ENCODE data around the gene YWHAE. TPM values are rescaled to one million over a fixed set of nuclear protein-coding genes. Genes with fewer than 3 reads are reported as not detected.

YWHAE gene
- total and polyA plus RNA-seq, 10 of the 15 experiments (the other 5 are each of a cell fraction or from before 2014, with no cell fraction given) = 189 to 651 (median 469) TPM

DNA sequence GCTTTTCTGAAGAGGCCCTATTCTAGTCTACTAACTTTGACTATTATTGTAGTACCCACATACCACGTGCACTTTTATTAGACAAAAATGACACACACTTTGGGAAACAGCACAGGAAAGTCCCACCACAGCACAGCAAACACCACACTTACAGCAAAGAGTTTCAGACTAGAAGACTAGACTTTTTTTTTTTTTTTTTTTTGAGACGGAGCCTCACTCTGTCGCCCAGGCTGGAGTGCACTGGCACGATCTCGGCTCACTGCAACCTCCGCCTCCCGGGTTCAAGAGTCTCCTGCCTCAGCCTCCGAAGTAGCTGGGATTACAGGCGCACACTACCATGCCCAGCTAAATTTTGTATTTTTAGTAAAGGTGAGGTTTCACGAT lies 20.1 kb downstream of the YWHAE start (continued):
- TF ChIP-seq, protein P1, sequence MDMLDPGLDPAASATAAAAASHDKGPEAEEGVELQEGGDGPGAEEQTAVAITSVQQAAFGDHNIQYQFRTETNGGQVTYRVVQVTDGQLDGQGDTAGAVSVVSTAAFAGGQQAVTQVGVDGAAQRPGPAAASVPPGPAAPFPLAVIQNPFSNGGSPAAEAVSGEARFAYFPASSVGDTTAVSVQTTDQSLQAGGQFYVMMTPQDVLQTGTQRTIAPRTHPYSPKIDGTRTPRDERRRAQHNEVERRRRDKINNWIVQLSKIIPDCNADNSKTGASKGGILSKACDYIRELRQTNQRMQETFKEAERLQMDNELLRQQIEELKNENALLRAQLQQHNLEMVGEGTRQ (IDR thresholded peaks at IDR 0.05; ENCODE audit: borderline replicate concordance, low read depth, low read length) = peak; percentile 21; the same call in 1 of the 2 replicates
- TF ChIP-seq ZNF384 (IDR thresholded peaks at IDR 0.05; ENCODE audit: borderline replicate concordance, low read depth, low read length) = peak; percentile 90
- TF ChIP-seq SMC3 (IDR thresholded peaks at IDR 0.05; ENCODE audit: borderline replicate concordance, low read length) = no peak; the same call in 1 of the 2 replicates
- TF ChIP-seq EED (IDR thresholded peaks at IDR 0.05; ENCODE audit: low read depth) = 0 out of 2 replicates have a peak, but pooled peaks have one; percentile 14
- peak; percentile 76 for TF ChIP-seq ATF7 (IDR thresholded peaks at IDR 0.05; ENCODE audit: low read depth)
- TF ChIP-seq NBN (IDR thresholded peaks at IDR 0.05) = peak; percentile 78
- TF ChIP-seq WRNIP1 (IDR thresholded peaks at IDR 0.05; ENCODE audit: borderline replicate concordance, low read depth, low read length) = no peak
- TF ChIP-seq, protein P2, sequence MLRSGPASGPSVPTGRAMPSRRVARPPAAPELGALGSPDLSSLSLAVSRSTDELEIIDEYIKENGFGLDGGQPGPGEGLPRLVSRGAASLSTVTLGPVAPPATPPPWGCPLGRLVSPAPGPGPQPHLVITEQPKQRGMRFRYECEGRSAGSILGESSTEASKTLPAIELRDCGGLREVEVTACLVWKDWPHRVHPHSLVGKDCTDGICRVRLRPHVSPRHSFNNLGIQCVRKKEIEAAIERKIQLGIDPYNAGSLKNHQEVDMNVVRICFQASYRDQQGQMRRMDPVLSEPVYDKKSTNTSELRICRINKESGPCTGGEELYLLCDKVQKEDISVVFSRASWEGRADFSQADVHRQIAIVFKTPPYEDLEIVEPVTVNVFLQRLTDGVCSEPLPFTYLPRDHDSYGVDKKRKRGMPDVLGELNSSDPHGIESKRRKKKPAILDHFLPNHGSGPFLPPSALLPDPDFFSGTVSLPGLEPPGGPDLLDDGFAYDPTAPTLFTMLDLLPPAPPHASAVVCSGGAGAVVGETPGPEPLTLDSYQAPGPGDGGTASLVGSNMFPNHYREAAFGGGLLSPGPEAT (IDR thresholded peaks at IDR 0.05; ENCODE audit: low read depth) = peak; percentile 97
- no peak for TF ChIP-seq POU2F2 (IDR thresholded peaks at IDR 0.05; ENCODE audit: borderline replicate concordance, low read depth, low read length)
- peak; percentile 78 for TF ChIP-seq RAD51 (IDR thresholded peaks at IDR 0.05)
- peak; percentile 53; the same call in 1 of the 2 replicates for TF ChIP-seq HDGF (IDR thresholded peaks at IDR 0.05)
- peak; percentile 69 for TF ChIP-seq RUNX3 (IDR thresholded peaks at IDR 0.05; ENCODE audit: low read length)
- TF ChIP-seq BHLHE40 (IDR thresholded peaks at IDR 0.05; ENCODE audit: borderline replicate concordance in 1 of 2, low read depth in 2 of 2, low read length in 1 of 2) = peak; percentile 55 to 64; a peak in 2 of 4 replicates

Measured in GM12878 (cell line).